ENCODE measurements around the gene PRR20G.

Gene PRR20G

DNA sequence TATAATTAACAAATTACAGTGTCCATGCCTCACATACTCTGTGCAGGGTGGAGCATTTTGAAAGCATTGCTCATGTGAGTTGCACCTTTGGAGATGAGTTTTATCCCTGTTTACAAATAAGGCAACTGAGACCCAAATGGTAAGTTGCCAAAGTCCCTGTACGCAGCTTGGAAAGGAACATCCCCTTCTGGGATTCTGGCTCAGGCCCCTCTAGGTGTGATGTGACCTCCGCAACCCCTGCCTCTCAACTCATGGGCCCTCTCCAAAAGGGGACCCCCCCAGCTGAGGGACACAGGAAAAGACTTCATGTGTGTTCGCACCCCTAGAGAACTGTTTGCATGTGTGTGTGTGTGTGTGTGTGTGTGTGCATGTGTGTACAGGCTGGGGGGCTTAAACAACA lies 25.3 kb downstream of the PRR20G start:
- no peak for DNase-seq

- no peak for DNase-seq
Measured at GRCh38 chr3:127261925-127262324, 25.9 kb downstream of the PRR20G start.

- DNase-seq, result no peak
Measured at GRCh38 chr3:127260826-127261555, 26.9 kb downstream of the PRR20G start.

- no peak for DNase-seq
Measured at GRCh38 chr3:127260416-127260815, 27.4 kb downstream of the PRR20G start.

GRCh38 chr3:127259882-127260281 lies 28.0 kb downstream of the PRR20G start:
- DNase-seq, result no peak

- DNase-seq, result no peak
Measured at GRCh38 chr3:127258733-127259132, 29.1 kb downstream of the PRR20G start.

GRCh38 chr3:127257351-127257750 lies 30.5 kb downstream of the PRR20G start:
- DNase-seq, result no peak

DNA sequence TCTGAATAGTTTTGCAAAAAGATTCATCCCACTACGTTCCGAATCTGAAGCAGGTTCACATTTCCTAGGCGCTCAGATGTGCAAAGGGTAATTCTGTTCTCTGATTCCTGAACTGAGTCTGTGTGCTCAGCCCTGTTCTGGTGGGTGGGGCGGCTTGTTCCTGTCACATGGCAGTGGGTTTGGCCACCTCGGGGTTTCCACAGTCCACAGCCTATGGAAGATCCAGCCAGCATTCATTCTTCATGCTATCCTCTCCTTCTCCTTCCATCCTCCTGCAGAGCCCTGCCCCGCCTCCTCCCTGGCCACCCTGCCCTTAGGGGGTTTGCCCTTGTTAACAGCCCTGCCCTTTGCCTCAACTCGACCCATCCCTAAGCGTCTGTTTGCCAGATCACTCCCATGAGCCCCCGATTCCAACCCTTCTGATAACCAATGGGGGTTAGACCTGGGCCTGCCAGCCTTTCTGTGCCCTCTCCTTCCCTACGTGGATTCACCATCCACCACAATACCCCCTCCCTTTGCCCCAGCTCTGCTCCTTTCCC lies 31.0 kb downstream of the PRR20G start:
- DNase-seq, result no peak

GRCh38 chr3:127256138-127256537 lies 31.7 kb downstream of the PRR20G start:
- DNase-seq, result no peak

- no peak for DNase-seq
Measured at GRCh38 chr3:127255516-127255915, 32.3 kb downstream of the PRR20G start.

GRCh38 chr3:127254730-127255129 lies 33.1 kb downstream of the PRR20G start:
- no peak for DNase-seq

DNA sequence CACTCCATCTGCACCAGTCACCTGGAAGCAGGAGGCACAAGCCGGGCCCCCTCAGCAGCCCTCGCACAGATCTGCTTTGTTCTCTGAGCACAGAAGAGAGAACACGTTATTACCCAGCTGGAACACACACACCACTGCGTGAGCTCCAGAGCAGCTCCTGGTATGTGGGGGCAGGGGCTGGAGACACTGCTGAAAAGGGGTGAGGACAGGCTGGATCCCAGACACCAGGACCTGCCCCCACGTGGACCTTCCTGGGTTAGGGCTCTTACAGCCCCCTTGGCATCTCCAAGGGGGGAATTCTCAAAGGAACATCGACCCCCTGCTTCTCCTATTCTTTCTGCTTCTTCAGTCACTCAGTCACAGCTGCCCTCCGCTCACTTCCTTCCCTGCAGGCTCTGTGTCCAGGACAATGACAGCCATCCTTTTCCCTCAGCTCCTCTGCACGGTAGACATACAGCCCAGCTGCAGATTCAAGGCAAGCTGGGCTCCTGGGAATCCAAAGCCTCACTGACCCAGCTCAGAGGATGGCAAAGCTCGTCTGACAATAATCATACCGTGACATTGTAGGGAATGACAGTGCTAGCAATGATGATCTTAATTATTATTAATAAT lies 33.7 kb downstream of the PRR20G start:
- no peak for DNase-seq

GRCh38 chr3:127253491-127253890 lies 34.4 kb downstream of the PRR20G start:
- no peak for DNase-seq

- DNase-seq, result no peak
Measured at GRCh38 chr3:127252446-127252845, 35.4 kb downstream of the PRR20G start.

- no peak for DNase-seq
Measured at GRCh38 chr3:127250032-127250431, 37.8 kb downstream of the PRR20G start.

DNA sequence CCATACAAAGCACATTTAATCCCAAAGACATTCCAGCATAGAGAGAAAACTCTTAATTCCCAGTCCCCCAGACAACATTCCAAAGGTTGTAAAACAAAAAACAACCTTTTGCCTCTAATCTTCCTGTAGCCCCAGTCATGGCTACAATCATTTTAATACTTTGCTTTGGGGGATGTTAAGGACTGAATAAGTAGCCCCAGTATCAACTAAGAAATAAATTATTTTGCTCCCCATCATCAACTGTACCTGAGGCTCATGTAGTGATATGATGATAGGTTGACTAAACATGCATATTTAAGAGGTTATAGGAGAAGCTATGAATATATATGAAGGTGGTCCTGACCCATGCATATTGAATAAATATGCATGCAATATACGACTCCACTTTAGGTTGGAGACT lies 40.6 kb downstream of the PRR20G start:
- no peak for DNase-seq

- no peak for DNase-seq
Measured at GRCh38 chr3:127238602-127239001, 49.2 kb downstream of the PRR20G start.

- DNase-seq, result no peak
Measured at GRCh38 chr3:127237835-127238234, 50.0 kb downstream of the PRR20G start.

- no peak for DNase-seq
Measured at GRCh38 chr3:127235706-127236105, 52.1 kb downstream of the PRR20G start.

DNA sequence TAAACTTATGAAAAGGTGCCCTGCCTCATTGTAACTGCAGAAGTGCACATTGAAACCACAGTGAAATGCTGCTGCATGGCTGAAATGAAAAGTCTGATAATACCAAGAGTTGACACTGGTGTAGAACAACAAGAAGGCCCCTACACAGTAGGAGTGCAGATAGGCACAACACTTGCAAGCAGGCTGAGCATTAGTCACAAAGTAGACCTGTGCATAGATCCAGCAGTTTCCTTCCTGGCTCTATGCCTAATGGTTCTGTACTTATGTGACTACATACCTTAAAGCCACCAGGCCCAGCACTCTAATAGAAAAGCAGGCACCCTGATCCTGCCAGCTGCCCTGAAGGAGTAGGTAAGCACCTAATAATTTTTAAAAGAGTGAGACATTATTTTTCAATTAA lies 53.1 kb downstream of the PRR20G start:
- DNase-seq, result no peak
